H7 (cell line): ENCODE results near the gene SCN5A. TPM values are rescaled to one million over a fixed set of nuclear protein-coding genes. Genes with fewer than 3 reads are reported as not detected.

Experiments
- DNase-seq: peaks from one replicate; pipeline ENCODE4 v3.0.0; 2012
- H3K27me3 ChIP-seq: 2 replicates; pipeline ENCODE4 v1.6.0; 2011; ENCODE audit warnings: mild to moderate bottlenecking, low read length; ENCODE audit not compliant: control insufficient read depth, insufficient read depth
- H3K36me3 ChIP-seq: replicated peaks from 2 replicates; pipeline ENCODE4 v1.5.1; 2011; ENCODE audit warnings: low read length; ENCODE audit not compliant: control insufficient read depth, insufficient read depth
- H3K4me3 ChIP-seq: 2 replicates; pipeline ENCODE4 v1.5.1; 2011; ENCODE audit warnings: low read depth, mild to moderate bottlenecking, control low read depth, low read length, moderate library complexity; ENCODE audit not compliant: insufficient read depth
- total RNA-seq: library from RNA; depleted of rRNA; stranded (reverse); fragments of >200 nt; shearing (Covaris generic); gene quantifications from 2 replicates; pipeline ENCODE4 v1.2.3, GENCODE V29; 2014

SCN5A gene
- total RNA-seq, 1 experiment from 2014 or later: 2.9 TPM

DNA sequence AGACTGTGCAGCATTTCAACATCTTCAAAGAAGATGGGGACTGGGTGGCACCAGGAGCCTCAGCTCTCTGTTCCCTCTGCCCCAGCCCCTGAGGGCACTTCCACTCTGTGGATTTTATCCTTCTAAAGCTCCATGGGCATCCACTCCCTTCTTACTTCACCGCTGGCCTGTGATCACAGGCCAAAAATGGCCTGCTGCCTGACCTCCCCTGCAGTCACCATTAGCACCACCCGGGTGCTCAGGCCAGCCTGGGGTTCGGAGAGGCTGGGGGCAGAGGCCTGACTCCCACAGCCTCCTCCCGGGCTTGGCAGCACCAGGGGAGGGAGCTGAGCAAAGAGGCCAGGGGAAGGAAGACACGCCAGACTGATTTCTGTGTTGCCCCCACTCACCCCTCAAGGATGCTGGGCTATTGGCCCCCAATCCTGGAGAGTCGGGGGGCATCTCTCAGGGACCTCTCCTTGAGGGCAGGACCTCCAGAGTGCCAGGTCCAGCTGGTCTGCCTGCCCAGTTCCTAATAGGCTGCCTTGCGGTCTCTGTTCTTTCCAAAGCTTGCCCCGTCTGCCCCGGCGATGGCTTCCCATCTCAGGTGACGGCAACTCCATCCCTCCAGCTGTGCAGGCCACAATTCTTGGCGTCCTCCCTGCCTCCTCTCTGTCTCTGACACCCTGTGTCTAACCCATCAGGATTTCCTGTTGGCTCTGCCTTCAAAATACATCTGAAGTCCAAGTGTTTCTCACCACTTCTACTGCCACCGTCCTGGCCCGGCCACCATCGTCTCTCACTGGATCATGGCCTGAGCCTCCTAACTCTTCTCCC lies 86.2 kb downstream of the SCN5A start:
- no peaks in the 10 kb centered on the region for H3K36me3 ChIP-seq
- no peak overlapping the region for H3K4me3 ChIP-seq
- no peak for DNase-seq
- H3K27me3 ChIP-seq: no peaks in the 10 kb centered on the region

- no peak for DNase-seq
- Histone ChIP-seq H3K4me3 (no peak overlapping the region), H3K27me3 (no peaks in the 10 kb centered on the region), H3K36me3 (no peaks in the 10 kb centered on the region)
Measured at GRCh38 chr3:38562467-38562925, 87.0 kb downstream of the SCN5A start.

- no peak for DNase-seq
- H3K36me3 ChIP-seq: no peaks in the 10 kb centered on the region
- no peak overlapping the region for H3K4me3 ChIP-seq
Measured at GRCh38 chr3:38561746-38562466, 87.6 kb downstream of the SCN5A start.

DNA sequence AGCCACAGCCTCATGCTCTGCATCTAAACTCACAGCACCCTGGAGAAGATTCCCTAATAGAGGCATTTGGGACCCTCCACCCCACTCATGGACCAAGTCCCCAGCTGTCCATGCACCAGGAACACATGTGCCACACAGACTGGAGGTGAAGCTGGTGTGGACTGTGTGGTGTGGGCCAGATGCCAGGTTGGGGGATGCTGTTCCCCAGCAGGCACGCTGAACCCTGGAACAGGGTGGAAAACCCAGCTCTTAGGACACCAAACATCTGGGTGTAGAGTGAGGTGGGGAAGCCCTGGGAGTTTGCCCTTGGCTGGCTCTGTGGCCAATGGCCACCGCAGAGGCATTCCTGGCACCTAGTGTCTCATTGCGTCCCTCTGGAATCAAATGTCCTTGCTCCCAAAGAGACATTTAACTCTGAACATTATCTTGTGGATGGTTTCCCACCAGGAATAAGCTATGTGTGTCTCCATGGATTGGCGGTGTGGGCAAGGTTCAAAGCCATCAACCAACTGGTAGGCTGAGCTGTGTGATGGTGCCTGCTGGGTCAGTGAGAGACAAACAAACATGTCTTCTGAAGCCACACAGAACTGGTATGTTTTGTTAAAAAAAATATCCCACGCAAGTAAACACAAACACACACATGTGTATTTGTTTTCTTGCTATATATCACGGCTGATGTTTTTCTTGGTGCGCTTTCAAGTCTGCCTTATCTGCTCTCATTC lies 88.3 kb downstream of the SCN5A start:
- no peaks in the 10 kb centered on the region for H3K27me3 ChIP-seq
- H3K4me3 ChIP-seq: no peak overlapping the region
- no peaks in the 10 kb centered on the region for H3K36me3 ChIP-seq
- no peak for DNase-seq

More at GRCh38 chr3:38561746-38562466, 87.6 kb downstream of the SCN5A start:
- H3K27me3 ChIP-seq: no peaks in the 10 kb centered on the region

GRCh38 chr3:38560284-38560683 lies 89.2 kb downstream of the SCN5A start:
- Histone ChIP-seq H3K27me3 (no peaks in the 10 kb centered on the region), H3K36me3 (no peaks in the 10 kb centered on the region), H3K4me3 (no peak overlapping the region)
- no peak for DNase-seq

GRCh38 chr3:38558864-38559263 lies 90.6 kb downstream of the SCN5A start:
- no peak overlapping the region for H3K4me3 ChIP-seq
- H3K36me3 ChIP-seq: no peaks in the 10 kb centered on the region
- no peak for DNase-seq
- no peaks in the 10 kb centered on the region for H3K27me3 ChIP-seq

GRCh38 chr3:38556640-38557358 lies 92.7 kb downstream of the SCN5A start:
- Histone ChIP-seq H3K36me3 (no peaks in the 10 kb centered on the region), H3K27me3 (no peaks in the 10 kb centered on the region), H3K4me3 (no peak overlapping the region)
- DNase-seq: no peak

GRCh38 chr3:38555926-38556325 lies 93.6 kb downstream of the SCN5A start:
- Histone ChIP-seq H3K36me3 (no peaks in the 10 kb centered on the region), H3K4me3 (no peak overlapping the region), H3K27me3 (no peaks in the 10 kb centered on the region)
- DNase-seq: no peak

GRCh38 chr3:38555149-38555840 lies 94.2 kb downstream of the SCN5A start:
- DNase-seq: no peak
- H3K4me3 ChIP-seq: no peak overlapping the region
- H3K36me3 ChIP-seq: no peaks in the 10 kb centered on the region
- no peaks in the 10 kb centered on the region for H3K27me3 ChIP-seq

GRCh38 chr3:38554127-38554827 lies 95.2 kb downstream of the SCN5A start:
- Histone ChIP-seq H3K4me3 (no peak overlapping the region), H3K27me3 (no peaks in the 10 kb centered on the region), H3K36me3 (no peaks in the 10 kb centered on the region)
- DNase-seq: no peak

GRCh38 chr3:38553071-38553470 lies 96.4 kb downstream of the SCN5A start:
- no peaks in the 10 kb centered on the region for H3K27me3 ChIP-seq
- no peaks in the 10 kb centered on the region for H3K36me3 ChIP-seq
- DNase-seq: no peak
- no peak overlapping the region for H3K4me3 ChIP-seq

- no peaks in the 10 kb centered on the region for H3K27me3 ChIP-seq
- H3K36me3 ChIP-seq: no peaks in the 10 kb centered on the region
- DNase-seq: no peak
- no peak overlapping the region for H3K4me3 ChIP-seq
Measured at GRCh38 chr3:38552364-38552763, 97.1 kb downstream of the SCN5A start.

GRCh38 chr3:38551026-38551832 lies 98.3 kb downstream of the SCN5A start:
- Histone ChIP-seq H3K4me3 (no peak overlapping the region), H3K27me3 (no peaks in the 10 kb centered on the region), H3K36me3 (no peaks in the 10 kb centered on the region)
- DNase-seq: no peak
